Esophagus (tissue), 2 donors: Measurements from ENCODE around the gene SETD1B. TPM values are rescaled to one million over a fixed set of nuclear protein-coding genes. Genes with fewer than 3 reads are reported as not detected.

Source experiments
- H3K27ac ChIP-seq, 2 donors: one replicate each; pipeline ENCODE4 v1.5.1; 2013; ENCODE audit warnings: low read depth in 2 of 2, mild to moderate bottlenecking in 2 of 2, inconsistent platforms in 1 of 2, low read length in 1 of 2, moderate library complexity in 1 of 2
- H3K27me3 ChIP-seq, 2 donors: one replicate each; pipeline ENCODE4 v1.6.1; 2013; ENCODE audit warnings: low read length in 2 of 2, control low read depth in 1 of 2, mild to moderate bottlenecking in 1 of 2; ENCODE audit not compliant: insufficient read depth in 2 of 2, control insufficient read depth in 1 of 2
- H3K36me3 ChIP-seq, 2 donors: one replicate each; pipeline ENCODE4 v1.6.1; 2013; ENCODE audit warnings: low read length in 1 of 2; ENCODE audit not compliant: control insufficient read depth in 2 of 2, insufficient read depth in 2 of 2
- H3K4me1 ChIP-seq, 2 donors: one replicate each; pipeline ENCODE4 v1.6.1; 2013; ENCODE audit warnings: low read length in 1 of 2; ENCODE audit not compliant: control insufficient read depth in 2 of 2, insufficient read depth in 2 of 2
- H3K4me3 ChIP-seq, 2 donors: one replicate each; pipeline ENCODE4 v1.5.1; 2013; ENCODE audit warnings: low read length in 2 of 2, mild to moderate bottlenecking in 2 of 2, low read depth in 1 of 2, moderate library complexity in 1 of 2
- H3K9me3 ChIP-seq, 2 donors: one replicate each; pipeline ENCODE4 v1.6.1; 2013; ENCODE audit warnings: mild to moderate bottlenecking in 2 of 2, low read depth in 1 of 2, low read length in 1 of 2, moderate library complexity in 1 of 2; ENCODE audit not compliant: control insufficient read depth in 2 of 2, insufficient read depth in 1 of 2
- WGBS, 2 donors: extraction: QIAGEN DNeasy Blood & Tissue Kit; methylation state at CpG; one replicate each; pipeline ENCODE4 v1.1.7; 2013; 5-methylcytosine and 5-hydroxymethylcytosine counted together
- polyA plus RNA-seq, 2 donors: library from polyadenylated mRNA; stranded (reverse); fragments of 200-250 nt; gene quantifications; one replicate each; pipeline ENCODE4 v1.2.3, GENCODE V29; 2013
- donor health status: healthy with polysubstance abuse.
- donor health status: Bipolar disorder and iron deficiency.

The SETD1B gene
- polyA plus RNA-seq, 2 donors = 7.7 to 12.8 TPM

GRCh38 chr12:121812320-121812871 lies 8.6 kb downstream of the SETD1B start:
- Histone ChIP-seq H3K36me3 (peaks cover 14 to 49% of the 10 kb centered on the region in 2 donors), H3K4me1 (peaks cover 0 to 17% of the 10 kb centered on the region in 2 donors), H3K27me3 (no peaks in the 10 kb centered on the region), H3K27ac (peak overlapping the region; percentile 60 to 90), H3K4me3 (peak overlapping the region; percentile 56 to 72), H3K9me3 (no peaks in the 10 kb centered on the region)
- WGBS, 2 donors = 11 to 12% methylated on average over 26 of the region's 26 CpGs

GRCh38 chr12:121812921-121813896 lies 9.4 kb downstream of the SETD1B start:
- no peaks in the 10 kb centered on the region for H3K27me3 ChIP-seq
- peak overlapping the region; percentile 56 to 72 for H3K4me3 ChIP-seq
- H3K36me3 ChIP-seq = peaks cover 19 to 52% of the 10 kb centered on the region in 2 donors
- peaks cover 0 to 17% of the 10 kb centered on the region in 2 donors for H3K4me1 ChIP-seq
- H3K27ac ChIP-seq = peak overlapping the region in 1 of 2 donors; percentile 90
- WGBS, 2 donors = 34 to 40% methylated on average over 25 of the region's 25 CpGs
- H3K9me3 ChIP-seq = no peaks in the 10 kb centered on the region

DNA sequence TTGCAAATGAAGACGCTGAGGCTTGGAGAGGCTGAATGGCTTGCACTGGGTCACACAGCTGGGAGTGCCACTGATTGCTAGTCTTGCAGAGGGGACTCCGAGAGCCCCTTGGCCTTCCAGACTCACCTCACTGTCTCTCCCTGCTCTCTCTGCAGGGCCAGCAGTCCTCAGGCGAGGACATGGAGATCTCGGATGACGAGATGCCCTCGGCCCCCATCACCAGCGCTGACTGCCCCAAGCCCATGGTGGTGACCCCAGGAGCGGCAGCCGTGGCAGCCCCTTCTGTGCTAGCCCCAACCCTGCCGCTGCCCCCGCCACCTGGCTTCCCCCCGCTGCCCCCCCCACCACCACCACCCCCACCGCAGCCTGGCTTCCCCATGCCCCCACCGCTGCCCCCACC lies 10.1 kb downstream of the SETD1B start:
- no peaks in the 10 kb centered on the region for H3K9me3 ChIP-seq
- 86 to 89% methylated on average over 13 of the region's 14 CpGs for WGBS, 2 donors
- H3K27me3 ChIP-seq = no peaks in the 10 kb centered on the region
- no peak overlapping the region for H3K4me3 ChIP-seq
- peak overlapping the region in 1 of 2 donors; percentile 1 for H3K27ac ChIP-seq
- H3K36me3 ChIP-seq = peaks cover 19 to 49% of the 10 kb centered on the region in 2 donors
- H3K4me1 ChIP-seq = peaks cover 0 to 17% of the 10 kb centered on the region in 2 donors

DNA sequence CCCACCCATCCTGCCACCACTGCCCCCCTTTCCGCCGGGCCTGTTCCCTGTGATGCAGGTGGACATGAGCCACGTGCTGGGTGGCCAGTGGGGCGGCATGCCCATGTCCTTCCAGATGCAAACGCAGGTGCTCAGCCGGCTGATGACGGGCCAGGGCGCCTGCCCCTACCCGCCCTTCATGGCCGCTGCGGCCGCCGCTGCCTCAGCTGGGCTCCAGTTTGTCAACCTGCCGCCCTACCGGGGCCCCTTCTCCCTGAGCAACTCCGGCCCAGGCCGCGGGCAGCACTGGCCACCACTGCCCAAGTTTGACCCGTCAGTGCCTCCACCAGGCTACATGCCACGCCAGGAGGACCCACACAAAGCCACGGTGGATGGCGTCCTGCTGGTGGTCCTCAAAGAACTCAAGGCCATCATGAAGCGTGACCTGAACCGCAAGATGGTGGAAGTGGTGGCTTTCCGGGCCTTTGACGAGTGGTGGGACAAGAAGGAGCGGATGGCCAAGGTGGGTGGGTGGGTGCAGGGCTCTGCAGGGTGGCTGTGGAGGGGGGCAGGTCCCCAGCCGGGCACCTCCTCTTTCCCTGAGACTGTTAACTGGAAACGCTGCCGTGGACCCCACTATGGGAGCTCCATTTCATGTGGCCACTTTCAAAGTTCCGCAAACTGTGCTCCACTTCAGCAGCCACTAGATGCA lies 10.8 kb downstream of the SETD1B start:
- Histone ChIP-seq H3K9me3 (peaks cover 0 to 2% of the 10 kb centered on the region in 2 donors), H3K4me3 (no peak overlapping the region), H3K27ac (no peak overlapping the region), H3K4me1 (peaks cover 0 to 17% of the 10 kb centered on the region in 2 donors), H3K27me3 (no peaks in the 10 kb centered on the region), H3K36me3 (peaks cover 23 to 51% of the 10 kb centered on the region in 2 donors)
- WGBS, 2 donors = 93% methylated on average over 28 to 31 of the region's 31 CpGs

DNA sequence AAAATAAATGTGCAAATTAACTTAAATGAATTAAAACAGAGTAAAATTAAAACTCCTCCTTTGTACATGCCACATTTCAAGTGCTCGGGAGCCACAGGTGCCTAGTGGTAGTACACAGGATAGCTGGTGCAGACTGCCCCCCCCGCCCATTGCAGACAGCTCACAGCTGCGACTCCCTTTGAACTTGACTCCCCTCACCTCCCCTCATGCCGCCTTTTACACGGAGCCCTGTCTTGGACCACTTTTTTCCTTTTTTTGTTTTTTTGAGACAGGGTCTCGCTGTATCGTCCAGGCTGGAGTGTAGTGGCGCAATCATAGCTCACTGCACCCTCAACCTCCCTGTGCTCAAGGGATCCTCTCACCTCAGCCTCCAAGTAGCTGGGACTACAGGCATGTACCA lies 11.5 kb downstream of the SETD1B start:
- Histone ChIP-seq H3K36me3 (peaks cover 30 to 52% of the 10 kb centered on the region in 2 donors), H3K4me3 (no peak overlapping the region), H3K4me1 (peaks cover 0 to 17% of the 10 kb centered on the region in 2 donors), H3K9me3 (peaks cover 0 to 2% of the 10 kb centered on the region in 2 donors), H3K27me3 (no peaks in the 10 kb centered on the region), H3K27ac (no peak overlapping the region)
- 90 to 92% methylated on average over 8 of the region's 8 CpGs for WGBS, 2 donors

DNA sequence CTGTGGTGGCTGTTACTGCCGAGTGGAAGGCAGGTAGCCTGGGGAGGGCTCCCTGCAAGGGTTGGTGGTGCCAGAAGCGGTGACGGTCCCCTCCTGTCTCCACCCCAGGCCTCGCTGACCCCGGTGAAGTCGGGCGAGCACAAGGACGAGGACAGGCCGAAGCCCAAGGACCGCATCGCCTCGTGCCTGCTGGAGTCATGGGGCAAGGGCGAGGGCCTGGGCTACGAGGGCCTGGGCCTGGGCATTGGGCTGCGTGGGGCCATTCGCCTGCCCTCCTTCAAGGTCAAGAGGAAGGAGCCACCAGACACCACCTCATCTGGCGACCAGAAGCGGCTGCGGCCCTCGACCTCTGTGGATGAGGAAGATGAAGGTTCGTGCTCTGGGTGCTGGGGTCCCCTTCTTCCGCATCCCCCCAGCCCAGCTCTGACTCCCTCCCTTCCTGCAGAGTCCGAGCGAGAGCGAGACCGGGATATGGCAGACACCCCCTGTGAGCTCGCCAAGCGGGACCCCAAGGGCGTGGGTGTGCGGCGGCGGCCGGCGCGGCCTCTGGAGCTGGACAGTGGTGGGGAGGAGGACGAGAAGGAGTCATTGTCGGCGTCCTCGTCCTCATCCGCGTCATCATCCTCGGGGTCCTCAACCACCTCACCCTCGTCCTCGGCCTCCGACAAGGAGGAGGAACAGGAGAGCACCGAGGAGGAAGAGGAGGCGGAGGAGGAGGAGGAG lies 13.3 kb downstream of the SETD1B start:
- peaks cover 0 to 7% of the 10 kb centered on the region in 2 donors for H3K4me1 ChIP-seq
- no peak overlapping the region for H3K4me3 ChIP-seq
- 96% methylated on average over 44 to 47 of the region's 47 CpGs for WGBS, 2 donors
- H3K36me3 ChIP-seq = peaks cover 30 to 44% of the 10 kb centered on the region in 2 donors
- no peak overlapping the region for H3K27ac ChIP-seq
- peaks cover 0 to 2% of the 10 kb centered on the region in 2 donors for H3K9me3 ChIP-seq
- no peaks in the 10 kb centered on the region for H3K27me3 ChIP-seq

DNA sequence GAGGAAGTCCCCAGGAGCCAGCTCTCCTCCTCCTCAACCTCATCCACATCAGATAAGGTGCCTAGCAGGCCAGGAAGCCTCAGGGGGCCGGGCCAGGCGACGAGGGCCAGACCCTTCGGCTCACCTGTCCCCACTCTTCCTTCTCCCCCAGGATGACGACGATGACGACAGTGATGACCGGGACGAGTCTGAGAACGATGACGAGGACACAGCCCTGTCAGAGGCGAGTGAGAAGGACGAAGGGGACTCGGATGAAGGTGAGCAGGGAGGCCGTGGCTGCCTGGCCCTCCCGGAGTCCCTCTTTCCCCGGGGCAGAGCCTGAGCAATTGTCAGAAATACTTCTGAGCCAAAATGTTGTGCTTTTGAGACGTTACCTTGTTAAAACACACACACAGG lies 13.8 kb downstream of the SETD1B start:
- WGBS, 2 donors = 94 to 95% methylated on average over 17 to 18 of the region's 18 CpGs
- Histone ChIP-seq H3K36me3 (peaks cover 33 to 50% of the 10 kb centered on the region in 2 donors), H3K4me1 (peaks cover 0 to 4% of the 10 kb centered on the region in 2 donors)

DNA sequence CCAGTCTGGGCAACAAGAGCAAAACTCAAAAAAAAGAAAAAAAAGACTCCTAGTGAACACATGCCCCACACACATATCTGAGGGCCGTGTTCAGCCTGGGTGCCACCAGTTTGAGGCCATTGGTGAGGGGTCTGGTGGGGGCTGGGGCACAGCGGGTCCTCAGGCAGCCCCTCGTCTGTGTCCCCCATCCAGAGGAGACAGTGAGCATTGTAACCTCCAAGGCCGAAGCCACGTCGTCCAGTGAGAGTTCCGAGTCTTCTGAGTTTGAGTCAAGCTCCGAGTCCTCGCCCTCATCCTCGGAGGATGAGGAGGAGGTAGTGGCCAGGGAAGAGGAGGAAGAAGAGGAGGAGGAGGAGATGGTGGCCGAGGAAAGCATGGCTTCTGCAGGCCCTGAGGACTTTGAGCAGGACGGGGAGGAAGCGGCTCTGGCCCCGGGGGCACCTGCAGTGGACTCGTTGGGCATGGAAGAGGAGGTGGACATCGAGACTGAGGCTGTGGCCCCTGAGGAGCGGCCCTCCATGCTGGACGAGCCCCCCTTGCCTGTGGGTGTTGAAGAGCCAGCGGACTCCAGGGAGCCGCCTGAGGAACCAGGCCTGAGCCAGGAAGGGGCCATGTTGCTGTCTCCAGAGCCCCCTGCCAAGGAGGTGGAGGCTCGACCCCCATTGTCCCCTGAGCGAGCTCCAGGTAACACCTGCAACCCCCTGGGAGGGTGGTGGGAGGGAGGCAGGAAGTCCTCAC lies 15.6 kb downstream of the SETD1B start:
- H3K4me3 ChIP-seq = no peak overlapping the region
- 91% methylated on average over 21 to 22 of the region's 22 CpGs for WGBS, 2 donors
- H3K27ac ChIP-seq = no peak overlapping the region
- peaks cover 0 to 2% of the 10 kb centered on the region in 2 donors for H3K9me3 ChIP-seq
- H3K27me3 ChIP-seq = no peaks in the 10 kb centered on the region
- peaks cover 36 to 62% of the 10 kb centered on the region in 2 donors for H3K36me3 ChIP-seq
- no peaks in the 10 kb centered on the region for H3K4me1 ChIP-seq

More for the DNA sequence above, 13.8 kb downstream of the SETD1B start:
- Histone ChIP-seq H3K4me3 (no peak overlapping the region), H3K9me3 (peaks cover 0 to 2% of the 10 kb centered on the region in 2 donors), H3K27ac (no peak overlapping the region), H3K27me3 (no peaks in the 10 kb centered on the region)
